Measurements from ENCODE around the gene IGFBP4.

GRCh38 chr17:40450175-40450574 lies 6.9 kb downstream of the IGFBP4 start:
- TF ChIP-seq CTCF (conservative IDR thresholded peaks at IDR 0.05 in 1 of 2, IDR thresholded peaks at IDR 0.05 in 1 of 2; ENCODE audit: low read depth in 1 of 2, low read length in 2 of 2) = peak; percentile 43 to 55
- no peak for TF ChIP-seq EZH2 (IDR thresholded peaks at IDR 0.05; ENCODE audit: low read length, missing control alignments)
